ENCODE measurements around the gene CNTNAP5. TPM values are rescaled to one million over a fixed set of nuclear protein-coding genes. Genes with fewer than 3 reads are reported as not detected.

The CNTNAP5 gene
- total RNA-seq, 1 donor from 2014 or later = not detected

GRCh38 chr2:124314084-124314483 lies 289.0 kb downstream of the CNTNAP5 start:
- Mint-ChIP-seq H3K4me1 (peaks cover 9% of the 10 kb centered on the region), H3K36me3 (no peaks in the 10 kb centered on the region), H3K9me3 (peaks cover 4% of the 10 kb centered on the region), H3K4me3 (no peak overlapping the region), H3K27me3 (ENCODE audit: insufficient read depth, low read depth) (peaks cover 4% of the 10 kb centered on the region), H3K27ac (no peak overlapping the region)
- Histone ChIP-seq H4K20me1 (ENCODE audit: low read depth) (no peaks in the 10 kb centered on the region), H3K4me1 (no peaks in the 10 kb centered on the region), H3K4me3 (no peak overlapping the region), H3K4me2 (no peak overlapping the region), H3K9ac (no peak overlapping the region), H3K27ac (no peak overlapping the region), H3K9me3 (ENCODE audit: low read depth) (no peaks in the 10 kb centered on the region), H3K79me2 (ENCODE audit: low read depth) (no peaks in the 10 kb centered on the region), H3F3A (ENCODE audit: low read depth) (no peaks in the 10 kb centered on the region), H3K36me3 (no peaks in the 10 kb centered on the region), H2AFZ (replicated peaks) (no peak overlapping the region), H3K27me3 (no peaks in the 10 kb centered on the region)
- DNase-seq (ENCODE audit: low spot score) = no peak
- TF ChIP-seq EZH2phosphoT487 (IDR thresholded peaks at IDR 0.05) (no peak), EZH2 (IDR thresholded peaks at IDR 0.05) (no peak)

- no peak for DNase-seq (ENCODE audit: low spot score)
- Histone ChIP-seq H3K9ac (no peak overlapping the region), H3K79me2 (ENCODE audit: low read depth) (no peaks in the 10 kb centered on the region), H3K27ac (no peak overlapping the region), H2AFZ (replicated peaks) (no peak overlapping the region), H3K4me3 (no peak overlapping the region), H3K9me3 (ENCODE audit: low read depth) (no peaks in the 10 kb centered on the region), H3K36me3 (no peaks in the 10 kb centered on the region), H3F3A (ENCODE audit: low read depth) (no peaks in the 10 kb centered on the region), H3K4me1 (no peaks in the 10 kb centered on the region), H3K4me2 (no peak overlapping the region), H4K20me1 (ENCODE audit: low read depth) (no peaks in the 10 kb centered on the region), H3K27me3 (no peaks in the 10 kb centered on the region)
- peaks cover 9% of the 10 kb centered on the region for H3K4me1 Mint-ChIP-seq
- H3K9me3 Mint-ChIP-seq = peaks cover 4% of the 10 kb centered on the region
- H3K27me3 Mint-ChIP-seq (ENCODE audit: insufficient read depth, low read depth) = peaks cover 2% of the 10 kb centered on the region
- H3K36me3 Mint-ChIP-seq = no peaks in the 10 kb centered on the region
- no peak overlapping the region for H3K27ac Mint-ChIP-seq
- H3K4me3 Mint-ChIP-seq = no peak overlapping the region
- TF ChIP-seq EZH2phosphoT487 (IDR thresholded peaks at IDR 0.05) = no peak
- TF ChIP-seq CTCF (IDR thresholded peaks at IDR 0.05) = no peak
- no peak for TF ChIP-seq EZH2 (IDR thresholded peaks at IDR 0.05)
Measured at GRCh38 chr2:124315221-124315880, 290.3 kb downstream of the CNTNAP5 start.

- no peak overlapping the region for H3K9ac ChIP-seq
- H3F3A ChIP-seq (ENCODE audit: low read depth) = no peaks in the 10 kb centered on the region
- H3K4me2 ChIP-seq = no peak overlapping the region
- Mint-ChIP-seq H3K4me3 (no peak overlapping the region), H3K9me3 (peaks cover 4% of the 10 kb centered on the region), H3K36me3 (no peaks in the 10 kb centered on the region), H3K27ac (no peak overlapping the region), H3K4me1 (peaks cover 13% of the 10 kb centered on the region), H3K27me3 (ENCODE audit: insufficient read depth, low read depth) (peaks cover 3% of the 10 kb centered on the region)
- TF ChIP-seq EZH2 (IDR thresholded peaks at IDR 0.05) (no peak), EZH2phosphoT487 (IDR thresholded peaks at IDR 0.05) (no peak), CTCF (IDR thresholded peaks at IDR 0.05) (no peak)
- no peaks in the 10 kb centered on the region for H3K36me3 ChIP-seq
- no peaks in the 10 kb centered on the region for H4K20me1 ChIP-seq (ENCODE audit: low read depth)
- H3K27ac ChIP-seq = no peak overlapping the region
- no peak overlapping the region for H3K4me3 ChIP-seq
- H2AFZ ChIP-seq (replicated peaks) = no peak overlapping the region
- no peaks in the 10 kb centered on the region for H3K4me1 ChIP-seq
- no peaks in the 10 kb centered on the region for H3K27me3 ChIP-seq
- DNase-seq (ENCODE audit: low spot score) = no peak
- H3K9me3 ChIP-seq (ENCODE audit: low read depth) = no peaks in the 10 kb centered on the region
- H3K79me2 ChIP-seq (ENCODE audit: low read depth) = no peaks in the 10 kb centered on the region
Measured at GRCh38 chr2:124316133-124316532, 291.0 kb downstream of the CNTNAP5 start.

GRCh38 chr2:124316881-124317605 lies 292.0 kb downstream of the CNTNAP5 start:
- H3K36me3 Mint-ChIP-seq = no peaks in the 10 kb centered on the region
- Histone ChIP-seq H3F3A (ENCODE audit: low read depth) (no peaks in the 10 kb centered on the region), H3K4me3 (no peak overlapping the region), H3K4me2 (no peak overlapping the region), H3K36me3 (no peaks in the 10 kb centered on the region), H3K27me3 (no peaks in the 10 kb centered on the region), H4K20me1 (ENCODE audit: low read depth) (no peaks in the 10 kb centered on the region), H3K79me2 (ENCODE audit: low read depth) (no peaks in the 10 kb centered on the region), H3K4me1 (no peaks in the 10 kb centered on the region), H2AFZ (replicated peaks) (no peak overlapping the region), H3K27ac (no peak overlapping the region), H3K9ac (no peak overlapping the region), H3K9me3 (ENCODE audit: low read depth) (no peaks in the 10 kb centered on the region)
- H3K27ac Mint-ChIP-seq = no peak overlapping the region
- TF ChIP-seq EZH2phosphoT487 (IDR thresholded peaks at IDR 0.05) = no peak
- TF ChIP-seq CTCF (IDR thresholded peaks at IDR 0.05) = no peak
- TF ChIP-seq EZH2 (IDR thresholded peaks at IDR 0.05) = no peak
- DNase-seq (ENCODE audit: low spot score) = no peak
- peaks cover 3% of the 10 kb centered on the region for H3K27me3 Mint-ChIP-seq (ENCODE audit: insufficient read depth, low read depth)
- H3K4me3 Mint-ChIP-seq = no peak overlapping the region
- peaks cover 13% of the 10 kb centered on the region for H3K4me1 Mint-ChIP-seq
- no peaks in the 10 kb centered on the region for H3K9me3 Mint-ChIP-seq
